SK-N-SH (cell line): ENCODE measurements around the gene KRT24.

ENCODE experiments used
- CHD2 ChIP-seq: fragments of 150-350 bp; IDR thresholded peaks from 2 replicates; pipeline ENCODE4 v1.6.1; 2018; ENCODE audit warnings: low read length; ENCODE audit not compliant: partially characterized antibody
- EZH2phosphoT487 ChIP-seq: fragments of 200-600 bp; sonication (generic); IDR thresholded peaks from 2 replicates; pipeline ENCODE4 v1.6.1; 2017; ENCODE audit warnings: low read depth, mixed run types, mild to moderate bottlenecking, antibody characterized with exemption, moderate library complexity, borderline replicate concordance
- FOXJ3 ChIP-seq: sonication (generic); formaldehyde crosslinking; IDR thresholded peaks from 2 replicates; pipeline ENCODE4 v1.5.1; 2020; ENCODE audit warnings: mild to moderate bottlenecking, missing genetic modification reagents
- MXI1 ChIP-seq: IDR thresholded peaks from 2 replicates; pipeline ENCODE4 v1.6.1; 2012; ENCODE audit warnings: mild to moderate bottlenecking, low read depth, low read length, improper control_type of control experiment
- NFIC ChIP-seq: IDR thresholded peaks from 2 replicates; pipeline ENCODE4 v1.4.0; 2012; ENCODE audit warnings: borderline replicate concordance
- POLR2AphosphoS5 ChIP-seq: IDR thresholded peaks from 2 replicates; pipeline ENCODE4 v1.6.1; 2012; ENCODE audit warnings: low read depth, low read length
- RAD21 ChIP-seq: IDR thresholded peaks from 2 replicates; pipeline ENCODE4 v1.6.1; 2012; ENCODE audit warnings: mild to moderate bottlenecking, low read length
- RXRA ChIP-seq: IDR thresholded peaks from 2 replicates; pipeline ENCODE4 v1.4.0; 2012; ENCODE audit warnings: low read depth, mild to moderate bottlenecking, borderline replicate concordance
- SIN3A ChIP-seq: IDR thresholded peaks from 2 replicates; pipeline ENCODE4 v1.6.1; 2012; ENCODE audit warnings: low read depth, mild to moderate bottlenecking, low read length, moderate library complexity, borderline replicate concordance
- SMC3 ChIP-seq: IDR thresholded peaks from 2 replicates; pipeline ENCODE4 v1.6.1; 2012; ENCODE audit warnings: low read depth, low read length, improper control_type of control experiment
- TAF1 ChIP-seq: IDR thresholded peaks from 2 replicates; pipeline ENCODE4 v1.6.1; 2012; ENCODE audit warnings: low read depth, mild to moderate bottlenecking, low read length, moderate library complexity, borderline replicate concordance
- TF ChIP-seq, protein P1 (sequence below): fragments of 200-600 bp; sonication (generic); IDR thresholded peaks from 2 replicates; pipeline ENCODE4 v1.6.1; 2017; ENCODE audit warnings: antibody characterized with exemption, mild to moderate bottlenecking, moderate library complexity

- TF ChIP-seq, protein P1, sequence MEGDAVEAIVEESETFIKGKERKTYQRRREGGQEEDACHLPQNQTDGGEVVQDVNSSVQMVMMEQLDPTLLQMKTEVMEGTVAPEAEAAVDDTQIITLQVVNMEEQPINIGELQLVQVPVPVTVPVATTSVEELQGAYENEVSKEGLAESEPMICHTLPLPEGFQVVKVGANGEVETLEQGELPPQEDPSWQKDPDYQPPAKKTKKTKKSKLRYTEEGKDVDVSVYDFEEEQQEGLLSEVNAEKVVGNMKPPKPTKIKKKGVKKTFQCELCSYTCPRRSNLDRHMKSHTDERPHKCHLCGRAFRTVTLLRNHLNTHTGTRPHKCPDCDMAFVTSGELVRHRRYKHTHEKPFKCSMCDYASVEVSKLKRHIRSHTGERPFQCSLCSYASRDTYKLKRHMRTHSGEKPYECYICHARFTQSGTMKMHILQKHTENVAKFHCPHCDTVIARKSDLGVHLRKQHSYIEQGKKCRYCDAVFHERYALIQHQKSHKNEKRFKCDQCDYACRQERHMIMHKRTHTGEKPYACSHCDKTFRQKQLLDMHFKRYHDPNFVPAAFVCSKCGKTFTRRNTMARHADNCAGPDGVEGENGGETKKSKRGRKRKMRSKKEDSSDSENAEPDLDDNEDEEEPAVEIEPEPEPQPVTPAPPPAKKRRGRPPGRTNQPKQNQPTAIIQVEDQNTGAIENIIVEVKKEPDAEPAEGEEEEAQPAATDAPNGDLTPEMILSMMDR: no peak
- TF ChIP-seq POLR2AphosphoS5 (no peak), NFIC (no peak), EZH2phosphoT487 (no peak), SMC3 (no peak), CHD2 (no peak), SIN3A (no peak), MXI1 (no peak), TAF1 (no peak), FOXJ3 (CRISPR knock-in tag) (no peak), RAD21 (no peak), RXRA (no peak)
Observed at GRCh38 chr17:40727447-40728231, 24.1 kb upstream of the KRT24 start.
